Activated T-helper 1 cell treated with Interleukin-2 at 50 U/mL for 16 hours (primary cell): ENCODE results near the gene HTR3C.

Experiments used
- DNase-seq: peaks from one replicate; pipeline ENCODE4 v3.0.0-alpha.2; 2020; ENCODE audit warnings: low read depth

Gene HTR3C

DNA sequence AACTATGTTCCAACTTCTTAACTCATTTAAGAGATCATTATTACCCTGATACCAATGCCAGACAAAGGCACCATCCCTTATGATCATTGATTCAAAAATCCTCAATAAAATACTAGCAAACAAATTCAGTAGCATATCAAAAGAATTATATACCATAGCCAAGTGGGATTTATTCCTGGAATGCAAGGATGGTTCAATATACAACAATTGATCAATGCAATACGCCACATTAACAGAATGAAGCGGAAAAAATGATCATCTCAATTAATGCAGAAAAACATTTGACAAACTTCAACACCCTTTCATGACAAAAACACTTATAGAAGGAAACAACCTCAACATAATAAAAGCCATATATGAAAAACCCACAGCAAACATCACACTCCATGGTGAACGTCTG is 39.4 kb downstream of the HTR3C start:
- no peak for DNase-seq

DNA sequence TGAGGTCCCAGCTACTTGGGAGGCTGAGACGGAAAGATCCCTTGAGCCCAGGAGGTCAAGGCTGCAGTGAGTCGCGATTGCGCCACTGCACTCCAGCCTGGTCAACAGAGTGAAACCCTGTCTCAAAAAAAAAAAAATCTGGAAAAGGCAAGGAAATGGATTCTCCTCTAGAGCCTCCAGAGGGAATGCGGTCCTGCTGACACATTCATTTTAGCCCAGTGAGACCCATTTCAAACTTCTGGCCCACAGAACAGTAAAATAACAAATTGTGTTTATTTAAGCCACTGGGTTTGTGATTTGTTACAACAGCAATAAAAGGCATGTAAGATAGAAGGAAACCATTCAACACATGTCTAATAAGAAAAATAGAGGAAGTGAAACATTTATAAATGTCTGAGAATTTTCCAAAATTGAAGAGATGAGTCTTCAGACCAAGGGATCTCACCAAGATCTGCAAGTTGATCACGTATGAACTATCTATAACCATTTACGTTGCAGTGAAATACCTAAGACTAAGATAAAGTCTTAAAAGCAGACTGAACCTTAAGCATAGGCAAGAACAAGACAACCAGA is 44.0 kb downstream of the HTR3C start, which contains the start of gene HTR3E:
Gene HTR3E (plus strand): TSS at position 254 of the 573 bp plus-strand sequence. CDS start 466 bp downstream, outside the sequence.
- no peak for DNase-seq

DNA sequence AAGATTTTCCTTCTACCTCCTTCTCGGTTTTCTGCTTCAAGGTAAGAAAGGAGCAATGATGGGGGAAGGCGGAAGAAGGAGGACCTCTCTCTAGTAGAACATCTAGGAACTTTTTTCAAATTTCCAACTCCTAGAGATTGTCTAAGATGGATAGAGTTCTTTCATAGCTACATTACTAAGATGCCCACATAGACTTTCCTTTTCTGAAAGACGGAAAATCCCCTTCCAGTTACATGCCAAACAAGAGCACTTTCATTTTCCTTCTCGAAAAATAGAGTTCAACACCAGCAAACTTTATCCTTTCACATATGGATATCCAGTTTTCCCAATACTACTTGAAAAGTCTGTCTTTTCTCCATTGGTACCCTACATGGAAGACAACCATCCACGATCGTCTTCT is 44.7 kb downstream of the HTR3C start:
- no peak for DNase-seq

DNA sequence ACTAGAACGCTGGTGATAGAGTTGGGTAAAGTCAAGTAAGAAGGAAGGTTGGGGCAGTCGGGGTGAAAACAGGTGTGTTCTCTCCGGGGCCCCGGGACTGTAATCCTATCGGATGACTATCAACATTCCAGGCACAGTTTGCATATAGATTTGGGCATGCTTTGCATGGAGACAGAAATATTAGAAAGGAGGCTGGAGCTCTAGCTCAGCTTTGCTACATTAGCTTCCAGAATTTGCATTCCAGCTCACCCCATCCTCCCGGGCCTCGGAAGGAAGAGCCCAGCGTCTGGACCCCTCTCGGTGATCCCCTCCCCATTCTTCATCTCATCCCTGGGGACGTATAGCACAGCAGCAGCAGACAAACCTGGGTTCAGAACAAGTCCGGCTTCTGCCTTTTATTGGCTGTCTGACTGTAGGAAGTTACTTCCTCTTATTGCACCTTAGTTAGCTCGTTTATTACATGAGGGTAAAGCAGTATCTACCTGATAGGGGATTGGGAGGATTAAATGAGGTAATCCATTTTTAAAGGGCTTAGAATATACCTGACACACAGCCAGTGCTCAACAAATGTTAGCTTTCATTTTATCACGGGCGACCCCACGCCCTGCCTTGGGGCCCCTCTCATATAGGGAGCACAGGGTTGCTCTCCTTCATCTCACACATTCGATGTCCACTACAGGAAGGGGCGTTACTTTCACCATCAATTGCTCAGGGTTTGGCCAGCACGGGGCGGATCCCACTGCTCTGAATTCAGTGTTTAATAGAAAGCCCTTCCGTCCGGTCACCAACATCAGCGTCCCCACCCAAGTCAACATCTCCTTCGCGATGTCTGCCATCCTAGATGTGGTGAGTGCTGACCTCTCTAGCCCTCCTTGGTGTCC is 47.2 kb downstream of the HTR3C start:
- no peak for DNase-seq
